Measurements from ENCODE around the gene VLDLR.

DNA sequence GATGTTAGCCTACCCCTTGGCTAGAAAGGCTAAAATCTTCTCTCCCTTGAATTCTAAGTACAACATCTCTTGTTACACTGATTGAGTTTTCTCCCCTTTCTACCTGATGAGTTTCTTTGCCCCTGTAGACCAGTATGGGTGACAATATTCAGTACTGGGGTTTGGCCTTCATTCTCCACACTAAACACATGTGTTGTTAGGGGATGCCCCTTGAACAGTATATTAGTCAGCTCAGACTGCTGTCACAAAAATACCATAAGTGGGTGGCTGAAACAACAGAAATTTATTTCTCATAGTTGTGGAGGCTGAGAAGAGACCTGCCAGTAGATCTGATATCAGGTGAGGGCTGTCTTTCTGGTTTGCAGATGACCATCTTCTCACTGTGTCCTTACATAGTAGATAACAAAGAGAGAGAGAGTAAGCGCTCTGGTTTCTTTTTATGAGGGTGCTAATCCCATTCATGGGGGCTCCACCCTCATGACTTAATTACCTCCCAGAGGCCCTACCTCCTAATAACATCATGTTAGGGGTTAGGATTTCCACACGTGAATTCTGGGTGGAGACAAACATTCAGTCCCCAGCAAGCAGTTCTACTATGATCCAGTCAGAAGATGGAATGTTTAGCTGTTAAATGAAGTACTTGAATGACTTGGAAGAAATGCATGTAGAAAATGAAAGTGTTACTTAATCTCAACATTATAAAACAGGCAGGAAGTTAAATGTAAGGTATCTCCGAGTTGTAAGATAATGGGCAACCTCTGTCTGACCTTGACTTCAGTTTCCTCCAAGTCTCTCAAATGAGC, 17.5 kb downstream of the VLDLR start:
- no peak for TF ChIP-seq EZH2phosphoT487 (IDR thresholded peaks at IDR 0.05; ENCODE audit: borderline replicate concordance, low read depth, low read length)
- TF ChIP-seq, protein P1, sequence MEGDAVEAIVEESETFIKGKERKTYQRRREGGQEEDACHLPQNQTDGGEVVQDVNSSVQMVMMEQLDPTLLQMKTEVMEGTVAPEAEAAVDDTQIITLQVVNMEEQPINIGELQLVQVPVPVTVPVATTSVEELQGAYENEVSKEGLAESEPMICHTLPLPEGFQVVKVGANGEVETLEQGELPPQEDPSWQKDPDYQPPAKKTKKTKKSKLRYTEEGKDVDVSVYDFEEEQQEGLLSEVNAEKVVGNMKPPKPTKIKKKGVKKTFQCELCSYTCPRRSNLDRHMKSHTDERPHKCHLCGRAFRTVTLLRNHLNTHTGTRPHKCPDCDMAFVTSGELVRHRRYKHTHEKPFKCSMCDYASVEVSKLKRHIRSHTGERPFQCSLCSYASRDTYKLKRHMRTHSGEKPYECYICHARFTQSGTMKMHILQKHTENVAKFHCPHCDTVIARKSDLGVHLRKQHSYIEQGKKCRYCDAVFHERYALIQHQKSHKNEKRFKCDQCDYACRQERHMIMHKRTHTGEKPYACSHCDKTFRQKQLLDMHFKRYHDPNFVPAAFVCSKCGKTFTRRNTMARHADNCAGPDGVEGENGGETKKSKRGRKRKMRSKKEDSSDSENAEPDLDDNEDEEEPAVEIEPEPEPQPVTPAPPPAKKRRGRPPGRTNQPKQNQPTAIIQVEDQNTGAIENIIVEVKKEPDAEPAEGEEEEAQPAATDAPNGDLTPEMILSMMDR (conservative IDR thresholded peaks at IDR 0.05; ENCODE audit: low read length) = no peak

Measured in OCI-LY7 (cell line).